Thoracic aorta (tissue), 2 donors: ENCODE measurements around the gene ATP13A5. TPM values are rescaled to one million over a fixed set of nuclear protein-coding genes. Genes with fewer than 3 reads are reported as not detected.

Experiments used
- ATAC-seq: fragments of 150-250 bp; one replicate; pipeline ENCODE4 v1.8.0; 2017; ENCODE audit warnings: low read depth; ENCODE audit not compliant: insufficient number of reproducible peaks, low FRiP score
- DNase-seq: peaks from one replicate; pipeline ENCODE4 v3.0.0-alpha.2; 2020; ENCODE audit warnings: low spot score
- H3K27ac ChIP-seq, 2 donors: fragments of 200-600 bp; sonication (generic); 1 replicate in 1 of 2; 2 replicates in 1 of 2; pipeline ENCODE4 v1.5.1; 2016; ENCODE audit warnings: mild to moderate bottlenecking in 2 of 2, moderate library complexity in 2 of 2
- H3K27me3 ChIP-seq: fragments of 200-600 bp; sonication (generic); replicated peaks from 2 replicates; pipeline ENCODE4 v1.6.0; 2016; ENCODE audit warnings: mild to moderate bottlenecking; ENCODE audit not compliant: insufficient read depth
- H3K36me3 ChIP-seq: fragments of 200-600 bp; sonication (generic); one replicate; pipeline ENCODE4 v1.5.1; 2016
- H3K4me1 ChIP-seq, 2 donors: fragments of 200-600 bp; sonication (generic); 1 replicate in 1 of 2; 2 replicates in 1 of 2; pipeline versions ENCODE4 v1.5.1 to v1.6.0; 2016; ENCODE audit warnings: low read depth in 2 of 2, mild to moderate bottlenecking in 1 of 2; ENCODE audit not compliant: control insufficient read depth in 1 of 2
- H3K4me3 ChIP-seq: fragments of 200-600 bp; sonication (generic); 2 replicates; pipeline ENCODE4 v1.5.1; 2016; ENCODE audit warnings: mild to moderate bottlenecking
- H3K9me3 ChIP-seq: fragments of 200-600 bp; sonication (generic); 2 replicates; pipeline ENCODE4 v1.5.1; 2016
- total RNA-seq, 2 donors: library from RNA; depleted of rRNA; stranded (reverse); fragments of >200 nt; gene quantifications; one replicate each; pipeline versions ENCODE4 v1.1.0 to v1.2.3, GENCODE V29; 2016
- TF ChIP-seq, protein P1 (sequence below): fragments of 200-600 bp; sonication (generic); IDR thresholded peaks from one replicate; pipeline ENCODE4 v1.5.1; 2019; ENCODE audit warnings: antibody characterized with exemption

ATP13A5 gene
- total RNA-seq, 2 donors from 2014 or later, result not detected

- ATAC-seq, result no peak
- H3K4me1 ChIP-seq, result no peaks in the 10 kb centered on the region
- TF ChIP-seq, protein P1, sequence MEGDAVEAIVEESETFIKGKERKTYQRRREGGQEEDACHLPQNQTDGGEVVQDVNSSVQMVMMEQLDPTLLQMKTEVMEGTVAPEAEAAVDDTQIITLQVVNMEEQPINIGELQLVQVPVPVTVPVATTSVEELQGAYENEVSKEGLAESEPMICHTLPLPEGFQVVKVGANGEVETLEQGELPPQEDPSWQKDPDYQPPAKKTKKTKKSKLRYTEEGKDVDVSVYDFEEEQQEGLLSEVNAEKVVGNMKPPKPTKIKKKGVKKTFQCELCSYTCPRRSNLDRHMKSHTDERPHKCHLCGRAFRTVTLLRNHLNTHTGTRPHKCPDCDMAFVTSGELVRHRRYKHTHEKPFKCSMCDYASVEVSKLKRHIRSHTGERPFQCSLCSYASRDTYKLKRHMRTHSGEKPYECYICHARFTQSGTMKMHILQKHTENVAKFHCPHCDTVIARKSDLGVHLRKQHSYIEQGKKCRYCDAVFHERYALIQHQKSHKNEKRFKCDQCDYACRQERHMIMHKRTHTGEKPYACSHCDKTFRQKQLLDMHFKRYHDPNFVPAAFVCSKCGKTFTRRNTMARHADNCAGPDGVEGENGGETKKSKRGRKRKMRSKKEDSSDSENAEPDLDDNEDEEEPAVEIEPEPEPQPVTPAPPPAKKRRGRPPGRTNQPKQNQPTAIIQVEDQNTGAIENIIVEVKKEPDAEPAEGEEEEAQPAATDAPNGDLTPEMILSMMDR, result no peak
- no peaks in the 10 kb centered on the region for H3K9me3 ChIP-seq
- no peak overlapping the region for H3K27ac ChIP-seq
- no peak for DNase-seq
- H3K36me3 ChIP-seq, result no peaks in the 10 kb centered on the region
- H3K4me3 ChIP-seq, result no peak overlapping the region
- no peaks in the 10 kb centered on the region for H3K27me3 ChIP-seq
Observed at GRCh38 chr3:193343726-193344222, 34.8 kb downstream of the ATP13A5 start.

- H3K27ac ChIP-seq, result no peak overlapping the region
- H3K4me1 ChIP-seq, result no peaks in the 10 kb centered on the region
- no peaks in the 10 kb centered on the region for H3K9me3 ChIP-seq
- H3K36me3 ChIP-seq, result no peaks in the 10 kb centered on the region
- TF ChIP-seq, protein P1, result no peak
- no peak overlapping the region for H3K4me3 ChIP-seq
- no peaks in the 10 kb centered on the region for H3K27me3 ChIP-seq
- ATAC-seq, result no peak
- no peak for DNase-seq
Observed at GRCh38 chr3:193342551-193342950, 36.0 kb downstream of the ATP13A5 start.

- Histone ChIP-seq H3K27me3 (no peaks in the 10 kb centered on the region), H3K4me3 (no peak overlapping the region), H3K4me1 (no peaks in the 10 kb centered on the region), H3K27ac (no peak overlapping the region), H3K9me3 (no peaks in the 10 kb centered on the region), H3K36me3 (no peaks in the 10 kb centered on the region)
- DNase-seq (no peak), ATAC-seq (no peak)
- TF ChIP-seq, protein P1, result no peak
Observed at GRCh38 chr3:193335031-193335430, 43.5 kb downstream of the ATP13A5 start.

- Histone ChIP-seq H3K9me3 (no peaks in the 10 kb centered on the region), H3K36me3 (no peaks in the 10 kb centered on the region), H3K27ac (no peak overlapping the region), H3K4me1 (no peaks in the 10 kb centered on the region), H3K4me3 (no peak overlapping the region), H3K27me3 (no peaks in the 10 kb centered on the region)
- DNase-seq, result no peak
- ATAC-seq, result no peak
- TF ChIP-seq, protein P1, result no peak
Observed at GRCh38 chr3:193333229-193333628, 45.3 kb downstream of the ATP13A5 start.

- Histone ChIP-seq H3K9me3 (no peaks in the 10 kb centered on the region), H3K4me1 (no peaks in the 10 kb centered on the region), H3K4me3 (no peak overlapping the region), H3K36me3 (no peaks in the 10 kb centered on the region), H3K27me3 (no peaks in the 10 kb centered on the region), H3K27ac (no peak overlapping the region)
- DNase-seq, result no peak
- TF ChIP-seq, protein P1, result no peak
- no peak for ATAC-seq
Observed at GRCh38 chr3:193330555-193331204, 47.9 kb downstream of the ATP13A5 start.
